ENCODE results near the gene LRRC32. TPM values are rescaled to one million over a fixed set of nuclear protein-coding genes. Genes with fewer than 3 reads are reported as not detected.

LRRC32 gene
- total and polyA plus RNA-seq, 2 experiments from 2014 or later, result 0.42 to 0.58 TPM

- peaks cover under 1% of the 10 kb centered on the region; the same call in 2 of the 3 replicates for H3K4me1 Mint-ChIP-seq
Measured at GRCh38 chr11:76649851-76650372, 20.6 kb downstream of the LRRC32 start.

GRCh38 chr11:76649011-76649410 is 21.5 kb downstream of the LRRC32 start:
- Histone ChIP-seq H3K27ac (ENCODE audit: low read depth) (no peak overlapping the region), H3F3A (replicated peaks; ENCODE audit: low read depth) (no peaks in the 10 kb centered on the region), H2AFZ (no peak overlapping the region), H3K4me3 (no peak overlapping the region), H3K36me3 (ENCODE audit: insufficient read depth) (no peaks in the 10 kb centered on the region), H4K20me1 (replicated peaks; ENCODE audit: insufficient read depth) (no peaks in the 10 kb centered on the region), H3K9me2 (ENCODE audit: insufficient read depth) (0 out of 2 replicates have a peak, but pooled peaks cover 6% of the 10 kb centered on the region), H3K4me2 (no peak overlapping the region), H3K4me1 (ENCODE audit: insufficient read depth) (no peaks in the 10 kb centered on the region), H3K79me2 (replicated peaks; ENCODE audit: insufficient read depth) (no peaks in the 10 kb centered on the region), H3K27me3 (ENCODE audit: insufficient read depth) (no peaks in the 10 kb centered on the region)
- Mint-ChIP-seq H3K9me3 (peaks cover 19% of the 10 kb centered on the region), H3K4me3 (no peak overlapping the region), H3K4me1 (no peaks in the 10 kb centered on the region), H3K27ac (no peak overlapping the region), H3K36me3 (ENCODE audit: low read depth) (peaks cover 7% of the 10 kb centered on the region; the same call in 2 of the 3 replicates), H3K27me3 (ENCODE audit: insufficient read depth, low read depth, poor library complexity) (peaks cover 6% of the 10 kb centered on the region)
- TF ChIP-seq JUNB (IDR thresholded peaks at IDR 0.05; ENCODE audit: unreplicated experiment) (no peak), STAT1 (IDR thresholded peaks at IDR 0.05; ENCODE audit: unreplicated experiment) (no peak), ZNF114 (CRISPR knock-in tag; IDR thresholded peaks at IDR 0.05) (no peak), CREB1 (CRISPR knock-in tag; IDR thresholded peaks at IDR 0.05; ENCODE audit: low read depth) (no peak), POLR2AphosphoS5 (IDR thresholded peaks at IDR 0.05; ENCODE audit: low read depth) (no peak)
- ATAC-seq (no peak), DNase-seq (ENCODE audit: low spot score) (no peak)

More at GRCh38 chr11:76649851-76650372, 20.6 kb downstream of the LRRC32 start:
- no peak overlapping the region for H2AFZ ChIP-seq
- DNase-seq (ENCODE audit: low spot score) (no peak), ATAC-seq (no peak)
- no peaks in the 10 kb centered on the region for H3K36me3 ChIP-seq (ENCODE audit: insufficient read depth)
- H3K27me3 ChIP-seq (ENCODE audit: insufficient read depth), result no peaks in the 10 kb centered on the region
- H3K27ac Mint-ChIP-seq, result no peak overlapping the region
- H3K36me3 Mint-ChIP-seq (ENCODE audit: low read depth), result peaks cover 7% of the 10 kb centered on the region; the same call in 2 of the 3 replicates
- H3K79me2 ChIP-seq (replicated peaks; ENCODE audit: insufficient read depth), result no peaks in the 10 kb centered on the region
- H3K4me1 ChIP-seq (ENCODE audit: insufficient read depth), result no peaks in the 10 kb centered on the region
- no peaks in the 10 kb centered on the region for H3F3A ChIP-seq (replicated peaks; ENCODE audit: low read depth)
- 0 out of 2 replicates have a peak, but pooled peaks cover 3% of the 10 kb centered on the region for H3K9me2 ChIP-seq (ENCODE audit: insufficient read depth)
- H3K4me2 ChIP-seq, result no peak overlapping the region
- peaks cover 8% of the 10 kb centered on the region for H3K27me3 Mint-ChIP-seq (ENCODE audit: insufficient read depth, low read depth, poor library complexity)
- H3K4me3 Mint-ChIP-seq, result no peak overlapping the region
- H3K4me3 ChIP-seq, result no peak overlapping the region
- H3K27ac ChIP-seq (ENCODE audit: low read depth), result no peak overlapping the region
- no peaks in the 10 kb centered on the region for H4K20me1 ChIP-seq (replicated peaks; ENCODE audit: insufficient read depth)
- peaks cover 19% of the 10 kb centered on the region for H3K9me3 Mint-ChIP-seq
- TF ChIP-seq ZNF114 (CRISPR knock-in tag; IDR thresholded peaks at IDR 0.05) (no peak), POLR2AphosphoS5 (IDR thresholded peaks at IDR 0.05; ENCODE audit: low read depth) (no peak)

GRCh38 chr11:76648061-76648460 is 22.5 kb downstream of the LRRC32 start:
- Histone ChIP-seq H3K4me2 (no peak overlapping the region), H3K27ac (ENCODE audit: low read depth) (no peak overlapping the region), H3K36me3 (ENCODE audit: insufficient read depth) (no peaks in the 10 kb centered on the region), H3K9me2 (ENCODE audit: insufficient read depth) (0 out of 2 replicates have a peak, but pooled peaks cover 6% of the 10 kb centered on the region), H3K4me3 (no peak overlapping the region), H4K20me1 (replicated peaks; ENCODE audit: insufficient read depth) (no peaks in the 10 kb centered on the region), H2AFZ (no peak overlapping the region), H3K4me1 (ENCODE audit: insufficient read depth) (no peaks in the 10 kb centered on the region), H3F3A (replicated peaks; ENCODE audit: low read depth) (no peaks in the 10 kb centered on the region), H3K27me3 (ENCODE audit: insufficient read depth) (no peaks in the 10 kb centered on the region), H3K79me2 (replicated peaks; ENCODE audit: insufficient read depth) (no peaks in the 10 kb centered on the region)
- Mint-ChIP-seq H3K27me3 (ENCODE audit: insufficient read depth, low read depth, poor library complexity) (no peaks in the 10 kb centered on the region), H3K4me3 (no peak overlapping the region), H3K36me3 (ENCODE audit: low read depth) (peaks cover 7% of the 10 kb centered on the region; the same call in 2 of the 3 replicates), H3K9me3 (peaks cover 19% of the 10 kb centered on the region), H3K27ac (no peak overlapping the region), H3K4me1 (no peaks in the 10 kb centered on the region)
- ATAC-seq, result no peak
- no peak for DNase-seq (ENCODE audit: low spot score)
- no peak for TF ChIP-seq ZNF331 (CRISPR knock-in tag; IDR thresholded peaks at IDR 0.05; ENCODE audit: low read depth)
- no peak for TF ChIP-seq ZNF462 (CRISPR knock-in tag; IDR thresholded peaks at IDR 0.05)
